H54 (cell line): Measurements from ENCODE around the gene KCNE5.
"Not testable (repeated sequence)": the region's sequence is repeated elsewhere in the genome, so short reads cannot be mapped to it uniquely, and the experiment has no call there.

Source experiments
- DNase-seq: peaks from one replicate; pipeline ENCODE4 v3.0.0; 2011; ENCODE audit warnings: low spot score, mixed read lengths; ENCODE audit not compliant: insufficient read length
- FAIRE-seq: peaks from 3 replicates; lab custom pipeline; 2011; peaks lifted over from hg19 to GRCh38; lab: Jason Lieb, UNC
- POLR2A ChIP-seq: IDR thresholded peaks from 2 replicates; pipeline ENCODE4 v1.6.1; 2011; ENCODE audit warnings: low read depth, mild to moderate bottlenecking, low read length

Gene KCNE5

DNA sequence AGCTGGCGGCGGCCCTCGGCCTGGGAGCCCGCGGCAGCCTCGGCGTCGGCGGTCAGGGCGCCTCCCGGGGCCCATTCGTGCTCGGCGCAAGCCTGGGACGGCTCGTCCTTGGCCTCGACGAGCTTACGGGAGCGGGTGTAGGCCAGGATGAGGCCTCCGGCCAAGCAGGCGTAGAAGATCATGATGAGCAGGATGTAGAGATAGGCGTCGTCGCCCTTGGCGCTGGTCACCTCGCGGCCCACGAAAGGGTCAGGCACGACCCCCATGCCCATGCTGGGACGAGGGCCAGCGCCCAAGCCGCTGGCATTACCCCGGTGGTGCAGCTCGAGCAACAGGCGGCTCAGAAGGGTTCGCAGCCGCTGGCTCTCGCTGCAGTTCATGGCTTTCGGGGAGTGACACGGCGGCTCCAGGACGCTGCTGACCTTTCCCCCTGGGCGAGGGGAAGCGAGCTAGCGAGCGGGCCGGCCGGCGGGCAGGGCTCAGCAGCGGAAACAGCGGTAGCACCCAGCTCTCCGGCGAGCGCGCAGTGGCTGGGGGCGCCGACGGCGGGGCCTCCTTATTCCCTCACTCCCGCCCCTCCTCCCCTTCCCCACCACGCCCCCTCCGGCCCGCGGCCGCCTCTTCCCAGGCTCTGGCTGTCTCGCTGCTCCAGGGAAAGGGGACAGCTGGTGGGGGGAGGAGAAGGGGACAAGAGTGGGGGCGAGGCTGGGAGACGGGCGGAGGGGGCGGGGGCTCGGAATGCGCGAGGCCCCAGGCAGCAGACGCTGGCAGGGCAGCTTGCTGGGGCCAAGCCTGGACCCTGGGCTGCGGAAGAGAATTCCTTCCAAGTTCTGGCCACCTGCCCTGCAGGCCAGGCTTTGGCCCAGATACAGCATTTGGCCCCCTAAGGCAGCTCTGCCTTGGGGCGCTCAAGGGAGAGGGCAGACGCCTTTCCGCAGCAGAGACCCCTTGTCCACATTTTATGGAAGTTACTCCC, at the start of gene KCNE5:
Gene KCNE5, minus strand, starts transcription at position 532 of the 976 bp plus-strand sequence. Its CDS starts 152 bp downstream, at position 380.
- no peak for TF ChIP-seq POLR2A
- DNase-seq (no peak), FAIRE-seq (no peak)

- TF ChIP-seq POLR2A, result no peak
- DNase-seq (no peak), FAIRE-seq (no peak)
Measured at GRCh38 chrX:109672239-109672638, 47.3 kb upstream of the KCNE5 start.

DNA sequence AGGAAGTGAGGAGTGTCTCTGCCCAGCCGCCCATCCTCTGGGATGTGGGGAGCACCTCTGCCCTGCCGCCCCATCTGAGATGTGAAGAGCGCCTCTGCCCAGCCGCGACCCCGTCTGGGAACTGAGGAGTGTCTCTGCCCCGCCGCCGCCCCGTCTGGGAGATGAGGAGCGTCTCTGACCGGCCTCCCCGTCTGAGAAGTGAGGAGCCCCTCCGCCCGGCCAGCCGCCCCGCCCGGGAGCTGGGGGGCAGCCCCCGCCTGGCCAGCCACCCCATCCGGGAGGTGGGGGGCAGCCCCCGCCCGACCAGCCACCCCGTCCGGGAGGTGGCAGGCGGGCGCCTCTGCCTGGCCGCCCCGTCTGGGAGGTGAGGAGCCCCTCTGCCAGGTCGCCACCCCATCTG, 46.2 kb upstream of the KCNE5 start:
- not testable (repeated sequence) for DNase-seq, FAIRE-seq

- TF ChIP-seq POLR2A, result no peak
- DNase-seq (no peak), FAIRE-seq (no peak)
Measured at GRCh38 chrX:109667986-109668385, 43.0 kb upstream of the KCNE5 start.

GRCh38 chrX:109660435-109661143, 35.6 kb upstream of the KCNE5 start:
- DNase-seq (no peak), FAIRE-seq (no peak)

GRCh38 chrX:109658391-109658790, 33.4 kb upstream of the KCNE5 start:
- no peak for FAIRE-seq
- no peak for TF ChIP-seq POLR2A

More at GRCh38 chrX:109660435-109661143, 35.6 kb upstream of the KCNE5 start:
- no peak for TF ChIP-seq POLR2A

GRCh38 chrX:109657364-109657763, 32.4 kb upstream of the KCNE5 start:
- FAIRE-seq, DNase-seq: not testable (repeated sequence)

More at GRCh38 chrX:109658391-109658790, 33.4 kb upstream of the KCNE5 start:
- DNase-seq, result no peak

DNA sequence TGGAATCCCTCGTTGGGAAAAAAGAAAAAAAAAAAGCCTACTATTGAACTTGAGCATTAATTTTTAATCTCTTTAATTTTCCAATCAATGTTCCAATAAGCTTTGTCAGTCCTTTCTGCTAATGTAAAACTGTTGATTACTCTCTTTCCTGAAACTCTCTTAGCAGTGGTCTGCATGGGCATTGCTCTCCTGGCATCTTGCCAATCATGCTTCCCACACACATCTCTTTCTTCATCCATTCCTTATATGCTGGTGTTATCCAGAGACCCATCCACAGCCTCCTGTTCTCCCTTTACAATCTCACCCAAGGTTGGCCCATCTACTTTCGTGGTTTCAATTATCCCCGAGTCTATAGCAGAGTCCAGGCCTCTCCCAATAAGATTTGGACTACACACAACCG, 31.8 kb upstream of the KCNE5 start:
- DNase-seq (no peak), FAIRE-seq (no peak)
- no peak for TF ChIP-seq POLR2A

- no peak for TF ChIP-seq POLR2A
- DNase-seq (no peak), FAIRE-seq (no peak)
Measured at GRCh38 chrX:109655502-109656201, 30.7 kb upstream of the KCNE5 start.

DNA sequence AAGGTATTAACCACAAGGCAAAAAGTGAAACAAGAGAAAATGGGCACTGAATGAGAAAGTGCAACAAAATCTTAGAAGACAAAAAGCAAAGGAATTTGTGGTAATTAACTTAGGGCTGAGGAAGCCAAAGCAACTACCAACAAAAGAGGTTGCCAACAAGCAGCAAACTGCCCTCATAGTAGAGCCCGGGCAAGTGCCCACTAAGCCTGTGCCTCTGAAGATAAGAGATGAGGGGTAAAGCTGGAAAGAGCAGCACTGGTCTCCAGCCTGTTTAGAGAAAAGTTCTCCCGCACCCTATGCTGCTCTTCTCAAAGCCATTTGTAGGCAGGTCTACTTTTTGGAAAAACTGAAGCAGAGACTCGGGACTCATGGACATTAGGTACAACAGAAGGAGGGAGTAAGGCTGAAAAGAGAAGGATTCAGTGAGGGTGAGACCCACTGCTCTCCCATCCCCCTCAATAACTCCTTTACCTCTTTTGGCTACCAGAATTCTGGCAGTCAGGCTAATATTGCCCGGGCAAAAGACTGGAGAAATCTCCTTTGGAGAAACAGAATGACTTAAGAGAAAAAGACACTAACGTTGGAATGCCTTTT, 29.6 kb upstream of the KCNE5 start:
- FAIRE-seq (no peak), DNase-seq (no peak)
- no peak for TF ChIP-seq POLR2A

GRCh38 chrX:109644671-109645070, 19.7 kb upstream of the KCNE5 start:
- FAIRE-seq, DNase-seq: not testable (repeated sequence)

GRCh38 chrX:109643687-109644086, 18.7 kb upstream of the KCNE5 start:
- no peak for TF ChIP-seq POLR2A
- DNase-seq, result no peak
- FAIRE-seq, result no peak

DNA sequence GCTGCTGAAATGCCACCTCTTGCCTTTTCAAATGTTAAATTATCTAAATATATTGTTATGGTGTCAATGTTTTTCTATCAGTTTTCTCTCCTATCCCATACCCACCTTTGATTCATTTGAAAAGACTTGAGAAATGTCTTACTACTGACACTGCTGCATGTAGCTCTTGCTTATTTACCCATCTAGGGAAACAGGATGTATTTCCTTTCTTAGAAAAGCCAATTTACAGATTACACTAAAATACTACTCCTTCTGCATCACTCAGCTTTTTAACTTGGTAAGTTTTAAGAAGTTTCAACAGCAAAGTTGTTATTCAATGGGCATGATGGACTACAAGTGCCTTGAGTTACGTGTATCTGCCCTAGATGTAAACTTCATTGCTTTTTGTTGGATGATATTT, 13.2 kb upstream of the KCNE5 start:
- no peak for TF ChIP-seq POLR2A
- FAIRE-seq, result no peak

DNA sequence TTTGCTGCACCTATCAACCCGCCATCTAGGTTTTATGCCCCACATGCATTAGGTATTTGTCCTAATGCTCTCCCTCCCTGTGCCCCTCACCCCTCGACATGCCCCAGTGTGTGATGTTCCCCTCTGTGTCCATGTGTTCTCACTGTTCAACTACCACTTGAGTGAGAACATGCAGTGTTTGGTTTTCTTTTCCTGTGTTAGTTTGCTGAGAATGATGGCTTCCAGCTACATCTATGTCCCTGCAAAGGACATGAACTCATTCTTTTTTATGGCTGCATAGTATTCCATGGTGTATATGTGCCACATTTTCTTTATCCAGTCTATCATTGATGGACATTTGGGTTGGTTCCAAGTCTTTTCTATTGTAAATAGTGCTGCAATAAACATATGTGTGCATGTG, 12.5 kb upstream of the KCNE5 start:
- DNase-seq, FAIRE-seq: not testable (repeated sequence)

More for the DNA sequence above, 13.2 kb upstream of the KCNE5 start:
- no peak for DNase-seq
